Mesenchymal stem cell (in vitro differentiated cells and primary cell): ENCODE data around the gene RPN1.

Experiments
- DNase-seq: peaks from one replicate; pipeline ENCODE4 v3.0.0-alpha.2; 2013
- H2AFZ ChIP-seq: one replicate; pipeline ENCODE4 v1.6.1; 2013; ENCODE audit warnings: low read depth, mild to moderate bottlenecking, control low read depth, inconsistent platforms, low read length, moderate library complexity
- H2AK5ac ChIP-seq: 2 replicates; pipeline ENCODE4 v1.6.1; 2013; ENCODE audit warnings: low read length, moderate library complexity, mild to moderate bottlenecking, inconsistent platforms; ENCODE audit not compliant: severe bottlenecking
- H2BK120ac ChIP-seq: one replicate; pipeline ENCODE4 v1.6.1; 2013; ENCODE audit warnings: low read depth, mild to moderate bottlenecking, inconsistent platforms, low read length, moderate library complexity
- H2BK12ac ChIP-seq, 2 experiments: one replicate each; pipeline ENCODE4 v1.6.1; 2013; ENCODE audit warnings: inconsistent platforms in 2 of 2, low read length in 2 of 2, mild to moderate bottlenecking in 2 of 2, moderate library complexity in 2 of 2, control low read depth in 1 of 2
- H2BK15ac ChIP-seq: one replicate; pipeline ENCODE4 v1.6.1; 2013; ENCODE audit warnings: mild to moderate bottlenecking, low read depth, inconsistent platforms; ENCODE audit not compliant: poor library complexity, severe bottlenecking
- H2BK5ac ChIP-seq: 2 replicates; pipeline ENCODE4 v1.6.1; 2013; ENCODE audit warnings: low read depth, mild to moderate bottlenecking, low read length, control low read depth, inconsistent platforms; ENCODE audit not compliant: poor library complexity, severe bottlenecking
- H3K14ac ChIP-seq, 2 experiments: one replicate each; pipeline ENCODE4 v1.6.1; 2013; ENCODE audit warnings: inconsistent platforms in 2 of 2, low read length in 2 of 2, control low read depth in 1 of 2, mild to moderate bottlenecking in 1 of 2, moderate library complexity in 1 of 2
- H3K18ac ChIP-seq, 2 experiments: one replicate each; pipeline ENCODE4 v1.6.1; 2013; ENCODE audit warnings: inconsistent platforms in 2 of 2, low read length in 2 of 2, control low read depth in 1 of 2, low read depth in 1 of 2, mild to moderate bottlenecking in 1 of 2
- H3K23ac ChIP-seq, 2 experiments: one replicate each; pipeline ENCODE4 v1.6.1; 2013; ENCODE audit warnings: inconsistent platforms in 2 of 2, low read length in 2 of 2, mild to moderate bottlenecking in 2 of 2, moderate library complexity in 2 of 2, control low read depth in 1 of 2
- H3K27ac ChIP-seq: 2 replicates; pipeline ENCODE4 v1.5.1; 2013; ENCODE audit warnings: mild to moderate bottlenecking, moderate library complexity, low read length, control low read depth, inconsistent platforms; ENCODE audit not compliant: poor library complexity, severe bottlenecking
- H3K27me3 ChIP-seq, 2 experiments: 2 replicates each; pipeline versions ENCODE4 v1.6.1 to v1.7.0; 2013; ENCODE audit warnings: low read length in 2 of 2, mild to moderate bottlenecking in 2 of 2, moderate library complexity in 2 of 2, control low read depth in 1 of 2, inconsistent platforms in 1 of 2; ENCODE audit not compliant: control insufficient read depth in 1 of 2, insufficient read depth in 1 of 2
- H3K36me3 ChIP-seq, 2 experiments: 2 replicates each; pipeline versions ENCODE4 v1.6.1 to v1.7.0; 2013; ENCODE audit warnings: low read length in 2 of 2, control low read depth in 1 of 2, inconsistent platforms in 1 of 2, low read depth in 1 of 2, mild to moderate bottlenecking in 1 of 2; ENCODE audit not compliant: insufficient read depth in 2 of 2, control insufficient read depth in 1 of 2
- H3K4ac ChIP-seq, 2 experiments: one replicate each; pipeline ENCODE4 v1.6.1; 2013; ENCODE audit warnings: inconsistent platforms in 2 of 2, low read length in 2 of 2, mild to moderate bottlenecking in 2 of 2, moderate library complexity in 2 of 2, control low read depth in 1 of 2, low read depth in 1 of 2
- H3K4me1 ChIP-seq: 2 replicates; pipeline ENCODE4 v1.6.1; 2013; ENCODE audit warnings: low read depth, low read length, control low read depth; ENCODE audit not compliant: control insufficient read depth, insufficient read depth
- H3K4me2 ChIP-seq: 2 replicates; pipeline ENCODE4 v1.6.1; 2013; ENCODE audit warnings: low read length, mild to moderate bottlenecking, inconsistent platforms; ENCODE audit not compliant: poor library complexity, severe bottlenecking
- H3K4me3 ChIP-seq, 2 experiments: 2 replicates each; pipeline versions ENCODE4 v1.5.1 to v1.7.0; 2013; ENCODE audit warnings: low read length in 2 of 2, mild to moderate bottlenecking in 2 of 2, control low read depth in 1 of 2, low read depth in 1 of 2; ENCODE audit not compliant: insufficient read depth in 1 of 2
- H3K79me1 ChIP-seq: replicated peaks from 2 replicates; pipeline ENCODE4 v1.6.1; 2013; ENCODE audit warnings: mild to moderate bottlenecking, control low read depth, low read length, inconsistent platforms; ENCODE audit not compliant: poor library complexity, severe bottlenecking
- H3K9ac ChIP-seq: 2 replicates; pipeline ENCODE4 v1.7.0; 2013; ENCODE audit warnings: mild to moderate bottlenecking, low read length, moderate library complexity
- H3K9me3 ChIP-seq: 2 replicates; pipeline ENCODE4 v1.7.0; 2013; ENCODE audit warnings: mild to moderate bottlenecking, low read length; ENCODE audit not compliant: control insufficient read depth
- H4K8ac ChIP-seq: one replicate; pipeline ENCODE4 v1.6.1; 2013; ENCODE audit warnings: inconsistent platforms, mild to moderate bottlenecking, low read length, moderate library complexity
- H4K91ac ChIP-seq: one replicate; pipeline ENCODE4 v1.6.1; 2013; ENCODE audit warnings: mild to moderate bottlenecking, low read length, inconsistent platforms
- WGBS: methylation state at CpG from one replicate; pipeline ENCODE4 v1.1.7; 2013; ENCODE audit warnings: mixed read lengths; 5-methylcytosine and 5-hydroxymethylcytosine counted together

The RPN1 gene

DNA sequence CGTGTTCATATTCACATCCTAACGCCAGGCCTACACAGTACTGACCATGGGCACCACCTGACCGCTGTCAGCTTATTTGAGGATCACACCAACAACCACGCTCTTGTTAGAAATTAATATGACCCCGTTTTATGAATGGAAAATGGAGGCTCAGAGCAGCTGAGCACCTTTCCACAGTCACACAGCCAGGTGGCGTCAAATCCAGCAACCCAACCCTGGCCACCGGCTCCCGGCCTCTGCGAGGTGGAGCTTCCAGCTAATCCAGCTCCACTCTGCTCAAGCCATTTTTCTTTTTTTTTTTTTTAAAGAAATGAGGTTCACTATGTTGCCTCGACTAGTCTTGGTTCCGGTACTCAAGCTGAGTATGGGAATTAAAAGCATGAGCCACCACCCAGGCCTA is 41.3 kb downstream of the RPN1 start:
- no peak overlapping the region for H3K9ac ChIP-seq
- no peak overlapping the region for H2AK5ac ChIP-seq
- no peak overlapping the region for H2BK12ac ChIP-seq
- H4K8ac ChIP-seq, result no peak overlapping the region
- H3K36me3 ChIP-seq, result peaks cover 9 to 20% of the 10 kb centered on the region in 2 experiments
- no peak overlapping the region for H3K4me3 ChIP-seq
- no peak overlapping the region for H3K23ac ChIP-seq
- H3K9me3 ChIP-seq, result no peaks in the 10 kb centered on the region
- WGBS, result 91% methylated on average over 11 of the region's 11 CpGs
- H3K18ac ChIP-seq, result no peak overlapping the region
- H3K79me1 ChIP-seq, result peaks cover 11% of the 10 kb centered on the region
- H3K14ac ChIP-seq, result no peak overlapping the region
- H2AFZ ChIP-seq, result no peak overlapping the region
- no peak overlapping the region for H2BK5ac ChIP-seq
- H3K27me3 ChIP-seq, result peaks cover 0 to 7% of the 10 kb centered on the region in 2 experiments
- no peak overlapping the region for H3K4ac ChIP-seq
- peaks cover 15% of the 10 kb centered on the region for H3K4me1 ChIP-seq
- no peak overlapping the region for H4K91ac ChIP-seq
- no peak overlapping the region for H3K27ac ChIP-seq
- H3K4me2 ChIP-seq, result no peak overlapping the region
- no peak for DNase-seq
- no peak overlapping the region for H2BK120ac ChIP-seq
- H2BK15ac ChIP-seq, result no peak overlapping the region

DNA sequence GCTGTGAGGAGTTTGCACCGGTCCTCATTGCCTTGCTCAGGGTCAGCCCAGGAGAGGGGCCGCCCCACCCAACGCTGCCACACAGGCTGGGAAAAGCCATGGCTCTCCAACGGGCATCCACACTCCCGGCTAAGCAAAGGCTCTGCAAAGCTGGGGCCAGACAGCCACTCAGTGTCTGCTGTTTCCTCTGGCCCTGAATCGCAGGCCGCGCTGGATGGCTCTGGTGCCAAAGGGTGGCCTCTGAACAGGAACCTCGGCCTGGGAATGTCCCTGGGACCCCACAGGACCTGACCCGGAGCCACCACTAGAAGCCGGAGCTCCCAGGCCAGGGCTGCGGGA is 42.9 kb downstream of the RPN1 start:
- WGBS, result 80% methylated on average over 12 of the region's 12 CpGs
- no peak overlapping the region for H2AFZ ChIP-seq
- H3K27ac ChIP-seq, result no peak overlapping the region
- H3K27me3 ChIP-seq, result peaks cover 0 to 10% of the 10 kb centered on the region in 2 experiments
- no peak overlapping the region for H2AK5ac ChIP-seq
- peak overlapping the region; percentile 78 for H3K9ac ChIP-seq
- no peak overlapping the region for H4K8ac ChIP-seq
- DNase-seq, result no peak
- H3K4me3 ChIP-seq, result peak overlapping the region; percentile 35 to 80
- no peak overlapping the region for H3K4ac ChIP-seq
- H3K36me3 ChIP-seq, result peaks cover 5 to 6% of the 10 kb centered on the region in 2 experiments
- H3K4me1 ChIP-seq, result peaks cover 15% of the 10 kb centered on the region
- no peak overlapping the region for H3K14ac ChIP-seq
- H4K91ac ChIP-seq, result no peak overlapping the region
- no peak overlapping the region for H2BK5ac ChIP-seq
- no peaks in the 10 kb centered on the region for H3K9me3 ChIP-seq
- peaks cover 4% of the 10 kb centered on the region for H3K79me1 ChIP-seq
- H2BK12ac ChIP-seq, result no peak overlapping the region
- H2BK120ac ChIP-seq, result no peak overlapping the region
- H2BK15ac ChIP-seq, result peak overlapping the region; percentile 6
- peak overlapping the region; percentile 25 for H3K4me2 ChIP-seq
- no peak overlapping the region for H3K18ac ChIP-seq
- H3K23ac ChIP-seq, result no peak overlapping the region

DNA sequence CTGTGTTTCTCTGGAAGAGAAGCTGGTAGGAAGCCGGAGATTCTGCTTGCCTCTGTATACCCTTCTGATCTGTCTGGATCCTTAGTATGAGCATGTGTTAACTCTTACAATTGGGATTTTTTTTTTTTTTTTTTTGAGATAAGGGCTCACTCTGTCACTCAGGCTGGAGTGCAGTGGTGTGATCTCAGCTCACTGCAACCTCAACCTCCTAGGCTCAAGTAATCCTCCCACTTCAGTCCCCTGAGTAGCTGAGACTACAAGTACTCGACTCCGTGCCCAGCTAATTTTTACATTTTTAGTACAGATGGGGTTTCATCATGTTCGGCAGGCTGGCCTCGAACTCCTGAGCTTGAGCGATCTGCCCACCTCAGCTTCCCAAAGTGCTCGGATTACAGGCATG is 44.5 kb downstream of the RPN1 start:
- no peak overlapping the region for H2BK12ac ChIP-seq
- WGBS, result 94% methylated on average over 7 of the region's 7 CpGs
- H3K4me2 ChIP-seq, result no peak overlapping the region
- no peaks in the 10 kb centered on the region for H3K9me3 ChIP-seq
- H2BK5ac ChIP-seq, result no peak overlapping the region
- H3K4me3 ChIP-seq, result no peak overlapping the region
- no peak overlapping the region for H3K23ac ChIP-seq
- H2AK5ac ChIP-seq, result no peak overlapping the region
- H3K79me1 ChIP-seq, result peaks cover 1% of the 10 kb centered on the region
- peaks cover 15% of the 10 kb centered on the region for H3K4me1 ChIP-seq
- no peak overlapping the region for H3K18ac ChIP-seq
- H2BK120ac ChIP-seq, result no peak overlapping the region
- H3K36me3 ChIP-seq, result peaks cover 0 to 4% of the 10 kb centered on the region in 2 experiments
- no peak overlapping the region for H4K91ac ChIP-seq
- H3K4ac ChIP-seq, result no peak overlapping the region
- H3K27ac ChIP-seq, result no peak overlapping the region
- H3K9ac ChIP-seq, result no peak overlapping the region
- no peak overlapping the region for H2AFZ ChIP-seq
- no peak for DNase-seq
- H4K8ac ChIP-seq, result no peak overlapping the region
- H2BK15ac ChIP-seq, result no peak overlapping the region
- peaks cover 0 to 15% of the 10 kb centered on the region in 2 experiments for H3K27me3 ChIP-seq
- H3K14ac ChIP-seq, result no peak overlapping the region

DNA sequence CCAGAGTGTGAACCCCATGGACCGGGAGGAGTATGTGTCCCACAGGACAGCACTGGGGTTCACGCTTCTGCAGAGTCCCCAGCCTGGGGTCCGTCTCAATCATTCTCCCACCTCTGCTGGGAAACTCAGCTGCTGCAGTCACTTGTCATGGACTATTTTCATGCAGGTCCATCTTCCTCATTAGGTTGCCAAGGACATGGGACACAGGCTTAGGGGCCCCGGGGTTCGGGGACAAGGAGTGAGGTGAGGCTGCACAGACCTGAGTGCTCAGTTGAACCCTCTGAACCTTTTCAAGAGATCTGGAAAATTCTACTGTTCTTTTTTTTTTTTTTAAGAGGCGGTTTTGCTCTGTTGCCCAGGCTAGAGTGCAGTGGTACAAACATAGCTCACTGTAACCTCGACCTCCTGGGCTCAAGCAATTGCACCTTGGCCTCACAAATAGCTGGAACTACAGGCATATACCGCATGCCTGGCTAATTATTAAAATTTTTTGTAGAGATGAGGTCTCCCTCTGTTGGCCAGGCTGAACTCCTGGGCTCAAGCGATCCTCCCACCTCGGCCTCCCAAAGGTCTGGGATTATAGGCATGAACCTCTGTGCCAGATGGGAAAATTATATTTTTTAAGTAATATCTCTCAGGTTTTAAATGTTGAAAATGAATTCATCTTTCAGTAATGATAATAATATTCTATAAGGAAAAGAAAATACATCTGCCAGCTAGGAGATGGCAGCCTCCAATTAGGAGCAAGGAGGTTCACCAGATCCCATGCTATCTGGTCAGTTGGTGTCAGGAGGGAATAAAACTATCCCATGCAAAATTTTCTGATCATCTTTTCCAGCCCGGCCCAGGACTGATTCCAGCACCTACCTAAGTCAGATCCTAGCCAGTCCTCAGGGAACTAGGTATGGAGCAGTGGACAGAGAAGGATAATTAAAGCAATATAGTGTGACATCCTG is 45.2 kb downstream of the RPN1 start:
- no peak for DNase-seq

More for the DNA sequence above, 45.2 kb downstream of the RPN1 start:
- peaks cover 15% of the 10 kb centered on the region for H3K4me1 ChIP-seq
- H3K4me3 ChIP-seq, result no peak overlapping the region
- H2BK5ac ChIP-seq, result no peak overlapping the region
- no peak overlapping the region for H2BK120ac ChIP-seq
- no peak overlapping the region for H4K8ac ChIP-seq
- no peak overlapping the region for H3K4me2 ChIP-seq
- no peak overlapping the region for H2BK15ac ChIP-seq
- H3K9me3 ChIP-seq, result no peaks in the 10 kb centered on the region
- peaks cover 0 to 15% of the 10 kb centered on the region in 2 experiments for H3K27me3 ChIP-seq
- no peak overlapping the region for H2BK12ac ChIP-seq
- H3K14ac ChIP-seq, result no peak overlapping the region
- peaks cover 0 to 3% of the 10 kb centered on the region in 2 experiments for H3K36me3 ChIP-seq
- H3K4ac ChIP-seq, result no peak overlapping the region
- no peak overlapping the region for H3K9ac ChIP-seq
- H2AFZ ChIP-seq, result no peak overlapping the region
- H3K79me1 ChIP-seq, result peaks cover 1% of the 10 kb centered on the region
- no peak overlapping the region for H4K91ac ChIP-seq
- WGBS, result 96% methylated on average over 10 of the region's 11 CpGs
- no peak overlapping the region for H3K23ac ChIP-seq
- H3K18ac ChIP-seq, result no peak overlapping the region
- H2AK5ac ChIP-seq, result no peak overlapping the region
- H3K27ac ChIP-seq, result no peak overlapping the region
